ENCODE results near the gene GRWD1. TPM values are rescaled to one million over a fixed set of nuclear protein-coding genes. Genes with fewer than 3 reads are reported as not detected.

GRWD1 gene
- total and polyA plus RNA-seq, 2 of the 8 experiments (the other 6 are each of a cell fraction or from before 2014, with no cell fraction given), result 36.9 to 61.9 TPM

DNA sequence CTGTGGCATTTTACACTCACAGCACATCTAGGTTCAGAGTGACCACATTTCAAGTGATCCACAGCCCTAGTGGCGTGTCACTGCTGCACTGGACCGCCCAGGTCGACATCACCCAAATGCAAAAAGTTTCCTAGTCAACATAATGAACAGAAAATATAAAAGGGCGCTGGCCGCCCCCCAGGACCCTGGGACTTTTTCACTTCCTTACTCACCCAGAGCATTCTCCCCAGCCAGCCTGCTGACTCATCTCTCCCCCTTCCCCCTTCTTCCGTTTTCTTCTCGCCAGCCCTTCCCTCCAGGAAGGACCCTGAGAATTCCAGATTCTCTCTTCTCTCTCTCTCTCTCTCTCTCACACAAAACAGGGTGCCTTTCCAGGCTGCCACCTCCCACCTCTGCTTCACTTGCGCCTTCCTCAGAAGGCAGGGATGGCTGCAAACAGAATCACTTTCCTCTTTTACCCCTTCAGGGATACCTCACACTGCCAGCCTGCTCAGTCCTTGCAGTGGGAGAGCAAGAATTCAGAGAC is 21.0 kb upstream of the GRWD1 start:
- no peak overlapping the region for H2BK120ac ChIP-seq (replicated peaks; ENCODE audit: low read depth, low read length)
- no peaks in the 10 kb centered on the region for H3K79me1 ChIP-seq (ENCODE audit: low read depth, low read length)
- H3K4ac ChIP-seq (replicated peaks; ENCODE audit: insufficient read length, low read depth, low read length), result no peak overlapping the region
- H3K27me3 ChIP-seq (replicated peaks in 1 of 4; ENCODE audit: control insufficient read depth in 3 of 4, extremely low read depth in 1 of 4, insufficient read depth in 3 of 4, low read length in 3 of 4), result no peaks in the 10 kb centered on the region
- FAIRE-seq (no peak), DNase-seq (ENCODE audit: low read depth in 1 of 2, low spot score in 2 of 2) (no peak)
- WGBS, 2 experiments (ENCODE audit: extremely low coverage in 1 of 2, insufficient coverage in 1 of 2, insufficient read length in 1 of 2, insufficient replicate concordance in 2 of 2, low coverage in 1 of 2, low lambda C conversion rate in 2 of 2, missing lambda C conversion rate in 1 of 2), result 55% methylated on average over 7 of the region's 8 CpGs; no CpG with 5 or more reads in 1 of the 2 experiments
- H4K91ac ChIP-seq (replicated peaks; ENCODE audit: insufficient read length, low read length), result peak overlapping the region; percentile 91
- no peak overlapping the region for H3K23ac ChIP-seq (ENCODE audit: insufficient read length)
- H3K4me2 ChIP-seq (ENCODE audit: insufficient read depth in 1 of 2, low read depth in 2 of 2, low read length in 2 of 2), result peak overlapping the region; percentile 30 to 62; a peak in 3 of 4 replicates
- ChIA-PET CTCF (ENCODE audit: partially characterized antibody) (no interaction called here), POLR2A (ENCODE audit: partially characterized antibody) (no interaction called here)
- H4K5ac ChIP-seq (ENCODE audit: insufficient read length, low read depth, low read length), result peak overlapping the region; percentile 96
- no peak overlapping the region for H2AK5ac ChIP-seq (ENCODE audit: low read depth, low read length)
- TF ChIP-seq BACH1 (IDR thresholded peaks at IDR 0.05; ENCODE audit: low read length) (peak; percentile 82), MAFK (IDR thresholded peaks at IDR 0.05; ENCODE audit: low read depth, low read length) (peak; percentile 64; the same call in 1 of the 2 replicates), SIX5 (IDR thresholded peaks at IDR 0.05; ENCODE audit: low read depth, low read length) (no peak), PHF8 (conservative IDR thresholded peaks at IDR 0.05; ENCODE audit: low read depth, low read length) (no peak), JUND (IDR thresholded peaks at IDR 0.05; ENCODE audit: low read length) (peak; percentile 80)
- H3K14ac ChIP-seq (ENCODE audit: insufficient read length), result no peak overlapping the region
- no peaks in the 10 kb centered on the region for H3K79me2 ChIP-seq (ENCODE audit: control insufficient read depth in 1 of 2, insufficient read depth in 2 of 2, low read length in 2 of 2)
- peak overlapping the region; percentile 50; the same call in 1 of the 2 replicates for H2BK12ac ChIP-seq (ENCODE audit: low read depth, low read length)
- no peak overlapping the region for H2BK20ac ChIP-seq (ENCODE audit: low read length)
- no peak overlapping the region; a peak in 1 of 8 replicates for H3K4me3 ChIP-seq (ENCODE audit: extremely low read depth in 1 of 4, insufficient read depth in 2 of 4, low read depth in 3 of 4, low read length in 4 of 4)
- H3K23me2 ChIP-seq (ENCODE audit: low read depth, low read length), result no peaks in the 10 kb centered on the region
- 0 out of 2 replicates have a peak overlapping the region, but pooled peaks have one; percentile 62 for H2AFZ ChIP-seq (ENCODE audit: low read length)
- H4K20me1 ChIP-seq (replicated peaks in 1 of 2; ENCODE audit: control insufficient read depth in 1 of 2, insufficient read depth in 2 of 2, low read length in 2 of 2), result no peaks in the 10 kb centered on the region
- no peaks in the 10 kb centered on the region for H3K4me1 ChIP-seq (replicated peaks in 1 of 4; ENCODE audit: control insufficient read depth in 3 of 4, insufficient read depth in 4 of 4, low read length in 3 of 4)
- H2BK5ac ChIP-seq (ENCODE audit: low read depth, low read length), result peak overlapping the region; percentile 93
- H3K9ac ChIP-seq (replicated peaks in 1 of 4; ENCODE audit: extremely low read depth in 1 of 4, low read depth in 3 of 4, low read length in 3 of 4), result peak overlapping the region in 1 of 4 experiments; percentile 56; a peak in 2 of 7 replicates
- no peak overlapping the region for H3K56ac ChIP-seq (replicated peaks; ENCODE audit: insufficient read length, low read depth, low read length)
- H3K27ac ChIP-seq (ENCODE audit: low read depth, low read length), result no peak overlapping the region; the same call in 1 of the 2 replicates
- peak overlapping the region; percentile 90 for H3K18ac ChIP-seq (ENCODE audit: extremely low read depth, low read length)
- no peak overlapping the region; the same call in 1 of the 2 replicates for H4K8ac ChIP-seq (ENCODE audit: extremely low read depth, insufficient read depth, low read length)
- H2BK15ac ChIP-seq (ENCODE audit: low read length), result peak overlapping the region; percentile 29; the same call in 1 of the 2 replicates
- peaks cover 0 to 1% (median 0%) of the 10 kb centered on the region in 4 experiments; a peak in 1 of 8 replicates for H3K36me3 ChIP-seq (ENCODE audit: control insufficient read depth in 2 of 4, insufficient read depth in 4 of 4, low read length in 3 of 4)
- no peaks in the 10 kb centered on the region for H3K9me3 ChIP-seq (ENCODE audit: insufficient read depth in 2 of 2, low read depth in 1 of 2, low read length in 1 of 2)
